ENCODE data around the gene RPTOR. TPM values are rescaled to one million over a fixed set of nuclear protein-coding genes. Genes with fewer than 3 reads are reported as not detected.

RPTOR gene
- total RNA-seq, 1 experiment from 2014 or later = 30.6 TPM

- Histone ChIP-seq H3K4me3 (no peak overlapping the region), H3K36me3 (peaks cover 13% of the 10 kb centered on the region), H3K27me3 (no peaks in the 10 kb centered on the region), H3K9me3 (no peaks in the 10 kb centered on the region)
- DNase-seq = no peak
Measured at GRCh38 chr17:80880648-80880985, 336.0 kb downstream of the RPTOR start.

- peaks cover 13% of the 10 kb centered on the region for H3K36me3 ChIP-seq
- no peaks in the 10 kb centered on the region for H3K9me3 ChIP-seq
- H3K27me3 ChIP-seq = no peaks in the 10 kb centered on the region
- no peak for DNase-seq
- no peak overlapping the region for H3K4me3 ChIP-seq
Measured at GRCh38 chr17:80881306-80881705, 336.7 kb downstream of the RPTOR start.

- no peak for DNase-seq
- Histone ChIP-seq H3K36me3 (peaks cover 17% of the 10 kb centered on the region), H3K9me3 (no peaks in the 10 kb centered on the region), H3K4me3 (no peak overlapping the region), H3K27me3 (no peaks in the 10 kb centered on the region)
Measured at GRCh38 chr17:80882323-80882722, 337.7 kb downstream of the RPTOR start.

GRCh38 chr17:80882926-80883685 is 338.5 kb downstream of the RPTOR start:
- Histone ChIP-seq H3K36me3 (peaks cover 17% of the 10 kb centered on the region), H3K9me3 (no peaks in the 10 kb centered on the region), H3K4me3 (no peak overlapping the region), H3K27me3 (no peaks in the 10 kb centered on the region)
- DNase-seq = no peak

GRCh38 chr17:80883831-80884735 is 339.4 kb downstream of the RPTOR start:
- H3K27me3 ChIP-seq = no peaks in the 10 kb centered on the region
- no peak overlapping the region for H3K4me3 ChIP-seq
- DNase-seq = no peak
- H3K36me3 ChIP-seq = peaks cover 17% of the 10 kb centered on the region
- H3K9me3 ChIP-seq = no peaks in the 10 kb centered on the region

GRCh38 chr17:80884811-80885210 is 340.2 kb downstream of the RPTOR start:
- H3K4me3 ChIP-seq = no peak overlapping the region
- no peak for DNase-seq
- no peaks in the 10 kb centered on the region for H3K27me3 ChIP-seq
- peaks cover 17% of the 10 kb centered on the region for H3K36me3 ChIP-seq
- H3K9me3 ChIP-seq = no peaks in the 10 kb centered on the region

GRCh38 chr17:80885947-80886582 is 341.4 kb downstream of the RPTOR start:
- DNase-seq = no peak
- Histone ChIP-seq H3K9me3 (no peaks in the 10 kb centered on the region), H3K27me3 (no peaks in the 10 kb centered on the region), H3K36me3 (peaks cover 17% of the 10 kb centered on the region), H3K4me3 (no peak overlapping the region)

GRCh38 chr17:80886641-80887573 is 342.3 kb downstream of the RPTOR start:
- DNase-seq = no peak
- H3K36me3 ChIP-seq = peaks cover 17% of the 10 kb centered on the region
- no peak overlapping the region for H3K4me3 ChIP-seq
- no peaks in the 10 kb centered on the region for H3K9me3 ChIP-seq
- no peaks in the 10 kb centered on the region for H3K27me3 ChIP-seq

- H3K4me3 ChIP-seq = no peak overlapping the region
- no peaks in the 10 kb centered on the region for H3K27me3 ChIP-seq
Measured at GRCh38 chr17:80887639-80888175, 343.1 kb downstream of the RPTOR start.

GRCh38 chr17:80888276-80889160 is 343.9 kb downstream of the RPTOR start:
- no peak for DNase-seq
- no peaks in the 10 kb centered on the region for H3K27me3 ChIP-seq
- no peak overlapping the region for H3K4me3 ChIP-seq
- H3K9me3 ChIP-seq = no peaks in the 10 kb centered on the region
- peaks cover 21% of the 10 kb centered on the region for H3K36me3 ChIP-seq

More at GRCh38 chr17:80887639-80888175, 343.1 kb downstream of the RPTOR start:
- peaks cover 16% of the 10 kb centered on the region for H3K36me3 ChIP-seq
- no peaks in the 10 kb centered on the region for H3K9me3 ChIP-seq
- DNase-seq = no peak

GRCh38 chr17:80889231-80890195 is 344.9 kb downstream of the RPTOR start:
- no peak overlapping the region for H3K4me3 ChIP-seq
- H3K36me3 ChIP-seq = peaks cover 27% of the 10 kb centered on the region
- H3K9me3 ChIP-seq = no peaks in the 10 kb centered on the region
- H3K27me3 ChIP-seq = no peaks in the 10 kb centered on the region
- no peak for DNase-seq

- H3K36me3 ChIP-seq = peaks cover 20% of the 10 kb centered on the region
- no peaks in the 10 kb centered on the region for H3K9me3 ChIP-seq
- H3K27me3 ChIP-seq = no peaks in the 10 kb centered on the region
- no peak for DNase-seq
- H3K4me3 ChIP-seq = no peak overlapping the region
Measured at GRCh38 chr17:80890196-80890920, 345.7 kb downstream of the RPTOR start.

GRCh38 chr17:80890921-80891396 is 346.3 kb downstream of the RPTOR start:
- DNase-seq = no peak
- no peaks in the 10 kb centered on the region for H3K9me3 ChIP-seq
- H3K27me3 ChIP-seq = no peaks in the 10 kb centered on the region
- peaks cover 24% of the 10 kb centered on the region for H3K36me3 ChIP-seq
- no peak overlapping the region for H3K4me3 ChIP-seq

All from MG63 (cell line).